Body of pancreas (tissue), 4 donors: ENCODE data around the gene GABRR3.

Experiments used
- CTCF ChIP-seq, 7 experiments: fragments of 450-650 bp in 4 of 7; fragments of 200-600 bp in 3 of 7; sonication (generic) in 3 of 7; IDR thresholded peaks; one replicate each; pipeline ENCODE4 v1.5.1; 2016 to 2019; ENCODE audit warnings: antibody characterized with exemption in 7 of 7
- POLR2A ChIP-seq, 3 donors: fragments of 450-650 bp; IDR thresholded peaks; one replicate each; pipeline ENCODE4 v1.6.1; 2016; ENCODE audit warnings: antibody characterized with exemption in 3 of 3, mild to moderate bottlenecking in 2 of 3

DNA sequence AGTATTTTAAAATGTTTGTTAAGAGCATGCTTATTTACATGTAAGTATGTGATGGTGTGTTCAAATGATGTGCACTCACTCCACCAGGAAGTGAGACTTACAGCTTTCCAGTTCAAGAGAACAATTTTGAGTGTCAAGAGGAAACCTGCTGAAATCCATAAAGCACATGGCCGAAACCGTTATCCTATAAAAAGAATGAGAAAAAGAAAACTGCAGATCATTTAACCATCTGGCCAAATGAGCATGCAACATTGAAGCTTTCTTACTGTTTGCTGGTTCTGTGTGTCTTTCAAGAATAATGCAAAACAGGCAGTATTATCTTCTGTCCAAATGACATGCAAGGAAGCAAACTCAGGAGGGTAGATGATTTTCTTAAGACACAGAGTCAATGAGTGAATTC lies 26.3 kb downstream of the GABRR3 start:
- TF ChIP-seq CTCF (IDR thresholded peaks at IDR 0.05) (no peak), POLR2A (IDR thresholded peaks at IDR 0.05) (no peak)
